ENCODE results near the gene KSR1.
"Not testable (repeated sequence)": the region's sequence is repeated elsewhere in the genome, so short reads cannot be mapped to it uniquely, and the experiment has no call there.

DNA sequence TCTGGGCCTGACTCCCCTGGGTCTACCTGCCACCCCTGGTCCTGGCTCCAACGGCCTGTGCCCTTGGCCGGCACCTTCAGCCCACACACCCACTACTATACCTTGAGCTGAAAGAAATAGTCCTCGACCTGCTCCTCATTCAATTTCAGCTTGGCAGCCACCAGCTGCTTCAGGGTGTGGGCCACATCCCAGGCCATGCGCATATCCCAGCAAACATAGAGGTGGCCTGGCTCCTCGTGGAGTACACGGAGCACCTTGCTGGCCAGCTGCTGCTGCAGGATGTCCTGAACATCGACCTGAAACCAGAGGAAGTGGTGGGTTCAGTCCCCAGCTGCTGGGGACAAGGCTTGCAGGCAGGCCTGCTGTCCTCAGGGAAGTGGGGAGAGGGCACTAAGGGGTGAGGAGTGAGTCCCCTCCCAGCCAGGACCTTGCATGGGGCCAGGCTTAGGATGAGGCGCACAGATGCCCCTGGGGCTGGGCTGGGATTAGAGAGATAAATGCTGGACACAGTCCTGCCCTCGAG, 197.3 kb downstream of the KSR1 start:
- TF ChIP-seq, protein P1, sequence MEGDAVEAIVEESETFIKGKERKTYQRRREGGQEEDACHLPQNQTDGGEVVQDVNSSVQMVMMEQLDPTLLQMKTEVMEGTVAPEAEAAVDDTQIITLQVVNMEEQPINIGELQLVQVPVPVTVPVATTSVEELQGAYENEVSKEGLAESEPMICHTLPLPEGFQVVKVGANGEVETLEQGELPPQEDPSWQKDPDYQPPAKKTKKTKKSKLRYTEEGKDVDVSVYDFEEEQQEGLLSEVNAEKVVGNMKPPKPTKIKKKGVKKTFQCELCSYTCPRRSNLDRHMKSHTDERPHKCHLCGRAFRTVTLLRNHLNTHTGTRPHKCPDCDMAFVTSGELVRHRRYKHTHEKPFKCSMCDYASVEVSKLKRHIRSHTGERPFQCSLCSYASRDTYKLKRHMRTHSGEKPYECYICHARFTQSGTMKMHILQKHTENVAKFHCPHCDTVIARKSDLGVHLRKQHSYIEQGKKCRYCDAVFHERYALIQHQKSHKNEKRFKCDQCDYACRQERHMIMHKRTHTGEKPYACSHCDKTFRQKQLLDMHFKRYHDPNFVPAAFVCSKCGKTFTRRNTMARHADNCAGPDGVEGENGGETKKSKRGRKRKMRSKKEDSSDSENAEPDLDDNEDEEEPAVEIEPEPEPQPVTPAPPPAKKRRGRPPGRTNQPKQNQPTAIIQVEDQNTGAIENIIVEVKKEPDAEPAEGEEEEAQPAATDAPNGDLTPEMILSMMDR (IDR thresholded peaks at IDR 0.05) = not testable (repeated sequence)
- not testable (repeated sequence) for TF ChIP-seq POLR2A (IDR thresholded peaks at IDR 0.05)
